Measurements from ENCODE around the gene TRIM61. TPM values are rescaled to one million over a fixed set of nuclear protein-coding genes. Genes with fewer than 3 reads are reported as not detected.
"Not testable (repeated sequence)": the region's sequence is repeated elsewhere in the genome, so short reads cannot be mapped to it uniquely, and the experiment has no call there.

TRIM61 gene
- total and polyA plus RNA-seq, 2 donors (not counting 1 experiment from before 2014, with no cell fraction given): 2.5 to 4.5 TPM

GRCh38 chr4:164949448-164950143, 27.9 kb downstream of the TRIM61 start:
- no peaks in the 10 kb centered on the region for H3K9me3 ChIP-seq (ENCODE audit: control insufficient read depth, insufficient read depth, low read depth, low read length)
- H3K4me2 ChIP-seq (ENCODE audit: extremely low read depth, insufficient read depth, low read length): no peak overlapping the region
- H3K27me3 ChIP-seq (ENCODE audit: control insufficient read depth, insufficient read depth, low read length): no peaks in the 10 kb centered on the region
- no peak overlapping the region for H3K4me3 ChIP-seq (replicated peaks in 1 of 4; ENCODE audit: control extremely low read depth in 1 of 4, insufficient read depth in 1 of 4, low read depth in 3 of 4, low read length in 4 of 4)
- H3K36me3 ChIP-seq (ENCODE audit: control insufficient read depth, insufficient read depth, low read length): no peaks in the 10 kb centered on the region
- DNase-seq (ENCODE audit: low read depth in 2 of 2): no peak
- H3K9ac ChIP-seq (ENCODE audit: insufficient read depth, low read length): no peak overlapping the region
- no peak for TF ChIP-seq EZH2 (IDR thresholded peaks at IDR 0.05; ENCODE audit: low read length, missing control alignments)
- peak in 1 of 2 donors; percentile 5 for TF ChIP-seq CTCF (conservative IDR thresholded peaks at IDR 0.05 in 1 of 2, IDR thresholded peaks at IDR 0.05 in 1 of 2; ENCODE audit: low read depth in 1 of 2, low read length in 2 of 2)
- H2AFZ ChIP-seq (ENCODE audit: low read length): no peak overlapping the region
- H3K4me1 ChIP-seq (ENCODE audit: control insufficient read depth, extremely low read depth, insufficient read depth, low read length): no peaks in the 10 kb centered on the region
- no peaks in the 10 kb centered on the region for H4K20me1 ChIP-seq (ENCODE audit: control insufficient read depth, extremely low read depth, insufficient read depth, low read length)
- H3K79me2 ChIP-seq (ENCODE audit: control insufficient read depth, insufficient read depth, low read length): no peaks in the 10 kb centered on the region
- H3K27ac ChIP-seq (ENCODE audit: insufficient read depth, low read length): no peak overlapping the region

- no peak overlapping the region for H3K9ac ChIP-seq (ENCODE audit: insufficient read depth, low read length)
- TF ChIP-seq EZH2 (IDR thresholded peaks at IDR 0.05; ENCODE audit: low read length, missing control alignments) (no peak), CTCF (conservative IDR thresholded peaks at IDR 0.05 in 1 of 2, IDR thresholded peaks at IDR 0.05 in 1 of 2; ENCODE audit: low read depth in 1 of 2, low read length in 2 of 2) (no peak)
- no peak overlapping the region for H3K4me3 ChIP-seq (replicated peaks in 1 of 4; ENCODE audit: control extremely low read depth in 1 of 4, insufficient read depth in 1 of 4, low read depth in 3 of 4, low read length in 4 of 4)
- no peaks in the 10 kb centered on the region for H4K20me1 ChIP-seq (ENCODE audit: control insufficient read depth, extremely low read depth, insufficient read depth, low read length)
- no peak overlapping the region for H3K4me2 ChIP-seq (ENCODE audit: extremely low read depth, insufficient read depth, low read length)
- no peaks in the 10 kb centered on the region for H3K36me3 ChIP-seq (ENCODE audit: control insufficient read depth, insufficient read depth, low read length)
- no peaks in the 10 kb centered on the region for H3K27me3 ChIP-seq (ENCODE audit: control insufficient read depth, insufficient read depth, low read length)
- no peaks in the 10 kb centered on the region for H3K9me3 ChIP-seq (ENCODE audit: control insufficient read depth, insufficient read depth, low read depth, low read length)
- no peak for DNase-seq (ENCODE audit: low read depth in 2 of 2)
- H3K4me1 ChIP-seq (ENCODE audit: control insufficient read depth, extremely low read depth, insufficient read depth, low read length): no peaks in the 10 kb centered on the region
- no peaks in the 10 kb centered on the region for H3K79me2 ChIP-seq (ENCODE audit: control insufficient read depth, insufficient read depth, low read length)
- H3K27ac ChIP-seq (ENCODE audit: insufficient read depth, low read length): no peak overlapping the region
- H2AFZ ChIP-seq (ENCODE audit: low read length): no peak overlapping the region
These were observed 28.5 kb downstream of the TRIM61 start for GRCh38 chr4:164948975-164949374.

GRCh38 chr4:164948006-164948405, 29.5 kb downstream of the TRIM61 start:
- H3K4me3 ChIP-seq (replicated peaks in 1 of 4; ENCODE audit: control extremely low read depth in 1 of 4, insufficient read depth in 1 of 4, low read depth in 3 of 4, low read length in 4 of 4); H3K4me2 ChIP-seq (ENCODE audit: extremely low read depth, insufficient read depth, low read length); H3K9ac ChIP-seq (ENCODE audit: insufficient read depth, low read length); H3K27me3 ChIP-seq (ENCODE audit: control insufficient read depth, insufficient read depth, low read length); H3K27ac ChIP-seq (ENCODE audit: insufficient read depth, low read length); H3K36me3 ChIP-seq (ENCODE audit: control insufficient read depth, insufficient read depth, low read length); DNase-seq (ENCODE audit: low read depth in 2 of 2); H3K4me1 ChIP-seq (ENCODE audit: control insufficient read depth, extremely low read depth, insufficient read depth, low read length); H3K79me2 ChIP-seq (ENCODE audit: control insufficient read depth, insufficient read depth, low read length); H4K20me1 ChIP-seq (ENCODE audit: control insufficient read depth, extremely low read depth, insufficient read depth, low read length); H3K9me3 ChIP-seq (ENCODE audit: control insufficient read depth, insufficient read depth, low read depth, low read length); H2AFZ ChIP-seq (ENCODE audit: low read length): not testable (repeated sequence)
